Measurements from ENCODE around the gene CRLF2. TPM values are rescaled to one million over a fixed set of nuclear protein-coding genes. Genes with fewer than 3 reads are reported as not detected.
"Not testable (repeated sequence)": the region's sequence is repeated elsewhere in the genome, so short reads cannot be mapped to it uniquely, and the experiment has no call there.

Gene CRLF2
- total RNA-seq, 1 donor from 2014 or later = not detected

DNA sequence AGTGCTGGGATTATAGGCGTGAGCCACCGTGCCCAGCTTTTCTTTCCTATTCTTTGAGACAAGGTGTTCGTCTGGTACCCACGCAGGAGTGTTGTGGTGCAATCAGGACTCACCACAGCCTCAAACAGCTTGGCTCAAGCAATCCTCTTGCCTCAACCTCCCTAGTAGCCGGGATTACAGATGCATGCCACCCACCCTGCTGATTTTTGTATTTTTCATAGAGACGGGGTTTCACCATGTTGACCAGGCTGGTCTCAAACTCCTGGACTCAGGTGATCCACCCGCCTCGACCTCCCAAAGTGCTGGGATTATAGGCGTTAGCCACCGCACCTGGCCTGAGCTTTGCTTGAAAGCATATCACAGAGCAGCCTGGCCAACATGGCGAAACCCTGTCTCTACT lies 1.5 kb upstream of the CRLF2 start:
- no peak for DNase-seq

- DNase-seq = no peak
Observed at GRCh38 chrX:1210844-1211243, 1.6 kb downstream of the CRLF2 start.

GRCh38 chrX:1207496-1208025 lies 4.9 kb downstream of the CRLF2 start:
- DNase-seq = no peak

DNA sequence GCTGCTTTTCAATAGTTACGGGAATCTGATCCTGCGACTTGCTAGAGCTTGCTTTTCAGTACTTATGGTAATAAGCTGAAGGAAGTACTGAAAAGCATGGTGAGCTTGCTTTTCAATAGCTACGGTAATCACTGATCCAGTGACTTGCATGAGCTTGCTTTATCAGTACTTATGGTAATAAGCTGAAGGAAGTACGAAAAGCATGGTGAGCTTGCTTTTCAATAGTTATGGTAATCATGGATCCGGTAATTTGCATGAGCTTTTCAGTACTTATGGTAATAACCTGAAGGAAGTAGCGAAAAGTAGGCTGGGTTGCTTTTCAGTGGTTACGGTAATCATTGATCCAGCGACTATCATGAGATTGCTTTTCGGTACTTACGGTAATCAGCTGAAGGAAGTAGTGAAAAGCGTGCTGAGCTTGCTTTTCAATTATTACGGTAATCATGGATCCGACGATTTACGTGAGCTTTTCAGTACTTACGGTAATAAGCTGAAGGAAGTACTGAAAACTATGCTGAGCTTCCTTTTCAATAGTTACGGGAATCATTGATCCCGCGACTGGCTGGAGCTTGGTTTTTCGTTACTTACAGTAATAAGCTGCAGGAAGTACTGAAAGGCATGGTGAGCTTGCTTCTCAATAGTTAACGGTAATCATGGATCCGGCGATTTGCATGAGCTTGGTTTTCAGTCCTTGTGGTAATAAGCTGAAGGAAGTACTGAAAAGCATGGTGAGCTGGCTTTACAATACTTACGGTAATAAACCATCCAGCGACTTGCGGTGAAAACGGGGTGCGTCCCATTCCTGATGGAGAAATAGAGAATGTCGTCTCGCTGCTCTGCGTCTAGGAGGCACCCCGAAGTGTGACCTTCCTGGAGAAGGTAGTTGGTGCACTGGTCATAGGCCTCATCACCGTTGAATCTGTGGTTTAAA lies 6.5 kb downstream of the CRLF2 start:
- no peak for DNase-seq

- DNase-seq = no peak
Observed at GRCh38 chrX:1202251-1202650, 10.2 kb downstream of the CRLF2 start.

- no peak for DNase-seq
Observed at GRCh38 chrX:1196436-1196835, 16.0 kb downstream of the CRLF2 start.

- DNase-seq = not testable (repeated sequence)
Observed at GRCh38 chrX:1192196-1192595, 20.3 kb downstream of the CRLF2 start.

- no peak for DNase-seq
Observed at GRCh38 chrX:1190596-1191145, 21.8 kb downstream of the CRLF2 start.

DNA sequence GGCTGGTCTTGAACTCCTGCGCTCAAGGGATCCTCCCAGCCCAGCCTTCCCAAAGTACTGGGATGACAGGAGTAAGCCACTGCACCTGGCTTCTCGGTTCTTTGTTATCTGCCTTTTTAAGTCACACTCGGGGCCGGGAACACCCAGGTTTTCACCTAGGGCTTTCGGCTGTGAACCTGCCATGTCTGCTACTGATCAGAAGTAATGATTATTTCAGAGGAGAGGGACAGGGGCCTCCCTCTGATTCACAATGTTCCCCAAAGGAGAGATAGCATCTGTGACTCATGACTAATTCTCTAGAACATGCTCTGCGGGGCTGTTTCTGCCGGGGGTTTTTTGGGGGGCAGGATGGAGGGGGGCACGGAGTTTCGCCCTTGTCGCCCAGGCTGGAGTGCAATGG lies 26.9 kb downstream of the CRLF2 start:
- no peak for DNase-seq

GRCh38 chrX:1182211-1182610 lies 30.2 kb downstream of the CRLF2 start:
- DNase-seq = no peak

DNA sequence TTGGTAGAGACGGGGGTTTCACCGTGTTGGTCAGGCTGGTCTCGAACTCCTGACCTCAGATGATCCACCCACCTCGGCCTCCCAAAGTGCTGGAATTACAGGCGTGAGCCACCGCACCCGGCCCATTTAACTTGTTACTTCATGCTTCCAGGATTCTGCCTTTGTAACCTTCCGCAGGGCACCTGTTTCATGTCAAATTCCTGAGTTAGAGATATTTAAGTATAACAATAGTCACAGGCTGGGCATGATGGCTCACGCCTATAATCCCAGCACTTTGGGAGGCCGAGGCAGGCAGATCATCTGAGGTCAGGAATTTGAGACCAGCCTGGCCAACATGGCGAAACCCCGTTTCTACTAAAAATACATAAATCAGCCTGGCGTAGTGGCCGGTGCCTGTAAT lies 30.8 kb downstream of the CRLF2 start:
- not testable (repeated sequence) for DNase-seq

- no peak for DNase-seq
Observed at GRCh38 chrX:1181170-1181569, 31.3 kb downstream of the CRLF2 start.

- no peak for DNase-seq
Observed at GRCh38 chrX:1178580-1179057, 33.8 kb downstream of the CRLF2 start.

GRCh38 chrX:1176531-1177320 lies 35.7 kb downstream of the CRLF2 start:
- not testable (repeated sequence) for DNase-seq

GRCh38 chrX:1174609-1175545 lies 37.6 kb downstream of the CRLF2 start:
- DNase-seq = not testable (repeated sequence)

GRCh38 chrX:1173435-1173834 lies 39.0 kb downstream of the CRLF2 start:
- DNase-seq = not testable (repeated sequence)

DNA sequence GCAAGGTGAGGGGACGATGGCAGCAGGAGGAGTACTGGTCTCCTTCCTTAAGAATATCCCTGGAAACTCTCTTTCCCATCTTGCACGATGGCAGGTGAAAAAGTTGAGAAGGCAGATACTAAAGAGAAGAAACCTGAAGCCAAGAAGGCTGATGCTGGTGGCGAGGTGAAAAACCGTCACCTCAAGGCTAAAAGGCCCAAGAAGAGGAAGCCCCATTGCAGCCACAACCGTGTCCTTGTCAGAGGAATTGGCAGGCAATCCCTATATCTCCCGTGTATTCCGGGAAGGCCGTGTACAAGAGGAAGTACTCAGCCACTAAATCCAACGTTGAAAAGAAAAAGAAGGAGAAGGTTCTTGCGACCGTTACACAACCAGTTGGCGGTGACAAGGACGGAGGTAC lies 40.0 kb downstream of the CRLF2 start:
- no peak for DNase-seq

GRCh38 chrX:1171915-1172314 lies 40.5 kb downstream of the CRLF2 start:
- not testable (repeated sequence) for DNase-seq

DNA sequence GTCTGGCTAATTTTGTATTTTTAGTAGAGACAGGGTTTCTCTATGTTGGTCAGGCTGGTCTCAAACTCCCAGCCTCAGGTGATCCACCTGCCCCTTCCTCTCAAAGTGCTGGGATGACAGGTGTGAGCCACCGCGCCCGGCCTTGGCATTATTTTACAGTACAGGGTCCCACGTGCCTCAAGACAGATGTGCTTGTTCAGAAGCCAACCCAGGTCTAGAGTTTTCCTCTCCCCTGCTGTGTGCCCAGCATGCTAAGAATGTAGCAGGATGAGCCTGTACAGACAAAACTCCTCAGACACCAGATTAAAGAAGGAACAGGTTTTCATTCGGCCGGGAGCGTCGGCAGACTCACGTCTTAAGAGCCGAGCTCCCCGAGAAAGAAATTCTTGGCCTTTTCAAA lies 42.2 kb downstream of the CRLF2 start:
- no peak for DNase-seq

GRCh38 chrX:1169189-1169588 lies 43.3 kb downstream of the CRLF2 start:
- no peak for DNase-seq

DNA sequence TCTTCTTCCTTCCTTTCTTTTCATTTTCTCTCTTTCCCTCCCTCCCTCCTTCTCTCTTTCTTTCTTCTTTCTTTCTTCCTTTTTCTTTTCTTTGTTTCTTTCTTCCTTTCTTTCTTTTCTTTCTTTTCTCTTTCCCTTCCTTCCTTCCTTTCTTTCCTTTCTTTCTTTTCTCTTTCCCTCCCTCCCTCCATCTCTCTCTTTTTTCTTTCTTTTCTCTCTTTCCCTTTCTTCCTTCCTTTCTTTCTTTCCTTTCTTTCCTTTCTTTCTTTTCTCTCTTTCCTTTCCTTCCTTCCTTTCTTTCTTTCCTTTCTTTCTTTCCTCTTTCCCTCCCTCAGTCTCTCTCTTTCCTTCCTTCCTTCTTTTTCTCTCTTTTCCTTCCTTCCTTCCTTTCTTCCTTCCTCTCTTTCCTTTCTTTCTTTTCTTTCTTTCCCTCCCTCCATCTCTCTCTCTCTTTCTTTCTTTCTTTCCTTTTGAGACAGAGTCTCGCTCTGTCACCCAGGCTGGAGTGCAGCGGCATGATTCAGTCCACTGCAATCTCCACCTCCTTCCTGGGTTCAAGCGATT lies 44.4 kb downstream of the CRLF2 start:
- DNase-seq = no peak
